Stimulated activated CD4-positive, alpha-beta T cell treated with anti-CD3 and anti-CD28 coated beads, TNF-alpha, amount 100 ng/mL, for 24 hours (primary cell): ENCODE data around the gene PRDM15.

ENCODE experiments used
- DNase-seq, 3 experiments: peaks; one replicate each; pipeline ENCODE4 v3.0.0-alpha.2; 2020; ENCODE audit warnings: low read depth in 3 of 3

The PRDM15 gene

DNA sequence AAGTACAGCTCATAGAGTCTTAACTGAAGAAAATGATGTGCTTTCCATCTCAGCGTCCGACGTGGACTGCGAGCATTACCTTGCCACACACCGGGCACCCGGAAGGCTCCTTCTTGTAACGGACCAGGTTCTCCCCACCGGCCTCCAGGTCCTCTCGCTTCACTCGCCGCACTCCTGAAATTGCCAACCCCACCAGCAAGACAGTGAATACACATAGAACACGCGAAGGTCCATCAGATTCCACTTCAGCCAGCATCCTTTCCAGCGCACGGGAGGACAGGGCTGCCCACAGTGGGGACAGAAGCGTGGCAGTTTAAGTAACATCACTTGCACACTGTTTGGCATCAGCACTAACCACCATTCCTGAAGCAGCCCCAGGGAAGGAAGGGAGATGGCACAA lies 53.3 kb downstream of the PRDM15 start:
- no peak for DNase-seq

DNA sequence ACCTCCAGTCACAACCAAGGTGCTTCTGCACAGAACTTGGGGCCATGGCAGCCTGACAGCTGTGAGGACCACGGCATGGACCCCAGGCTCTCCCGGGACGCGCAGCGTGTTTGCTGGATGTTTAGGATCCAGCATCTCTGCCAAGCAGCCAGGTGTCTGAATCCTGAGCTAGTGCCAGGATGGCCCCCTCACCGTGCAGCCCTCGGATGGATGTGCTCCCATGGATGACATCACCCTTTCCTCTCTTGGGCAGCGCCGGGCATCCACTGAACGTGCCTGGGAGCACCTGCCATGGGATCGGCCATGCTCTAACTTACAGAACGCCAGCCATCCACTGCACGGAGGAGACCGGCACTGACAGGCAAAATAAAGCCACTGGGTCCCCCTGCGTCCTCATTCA lies 53.9 kb downstream of the PRDM15 start:
- DNase-seq = no peak

GRCh38 chr21:41824466-41825207 lies 54.5 kb downstream of the PRDM15 start:
- DNase-seq = no peak

DNA sequence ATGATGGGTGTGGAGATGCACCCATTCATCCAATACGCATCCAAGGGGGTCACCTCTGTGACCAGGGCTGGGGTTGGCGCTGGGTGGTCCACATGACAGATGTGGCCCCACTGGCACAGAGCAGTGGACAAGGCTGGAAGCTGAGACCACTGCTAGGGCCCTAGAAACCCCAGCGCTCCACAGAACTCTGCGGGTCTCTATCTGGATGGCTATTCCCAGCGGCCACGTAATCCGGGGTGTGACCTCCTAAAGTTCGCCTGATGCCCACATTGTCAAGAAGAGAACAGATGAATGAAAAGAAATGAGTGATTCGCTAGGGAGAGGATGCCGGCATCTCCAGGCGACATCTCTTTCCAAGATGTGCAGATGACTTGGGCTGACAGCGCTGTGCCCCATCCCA lies 55.2 kb downstream of the PRDM15 start:
- no peak for DNase-seq

DNA sequence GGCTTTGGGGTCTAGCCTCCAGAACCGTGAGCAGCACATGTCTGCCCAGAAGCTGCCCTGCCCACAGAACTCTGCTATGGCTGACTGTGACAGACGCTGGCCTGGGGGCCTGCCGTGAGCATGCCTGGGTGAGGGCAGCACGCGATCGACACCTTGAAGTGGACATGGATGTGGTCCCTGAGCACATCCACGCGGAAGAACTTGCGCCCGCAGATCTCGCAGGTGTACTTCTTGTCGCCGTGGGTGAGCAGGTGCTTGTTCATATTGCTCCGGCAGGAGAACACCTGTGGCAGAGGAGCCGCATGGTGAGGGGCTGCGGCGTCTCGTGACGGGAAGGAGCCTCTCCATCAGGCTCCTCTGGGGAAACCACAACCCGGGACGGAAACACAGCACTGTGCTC lies 56.0 kb downstream of the PRDM15 start:
- no peak for DNase-seq

DNA sequence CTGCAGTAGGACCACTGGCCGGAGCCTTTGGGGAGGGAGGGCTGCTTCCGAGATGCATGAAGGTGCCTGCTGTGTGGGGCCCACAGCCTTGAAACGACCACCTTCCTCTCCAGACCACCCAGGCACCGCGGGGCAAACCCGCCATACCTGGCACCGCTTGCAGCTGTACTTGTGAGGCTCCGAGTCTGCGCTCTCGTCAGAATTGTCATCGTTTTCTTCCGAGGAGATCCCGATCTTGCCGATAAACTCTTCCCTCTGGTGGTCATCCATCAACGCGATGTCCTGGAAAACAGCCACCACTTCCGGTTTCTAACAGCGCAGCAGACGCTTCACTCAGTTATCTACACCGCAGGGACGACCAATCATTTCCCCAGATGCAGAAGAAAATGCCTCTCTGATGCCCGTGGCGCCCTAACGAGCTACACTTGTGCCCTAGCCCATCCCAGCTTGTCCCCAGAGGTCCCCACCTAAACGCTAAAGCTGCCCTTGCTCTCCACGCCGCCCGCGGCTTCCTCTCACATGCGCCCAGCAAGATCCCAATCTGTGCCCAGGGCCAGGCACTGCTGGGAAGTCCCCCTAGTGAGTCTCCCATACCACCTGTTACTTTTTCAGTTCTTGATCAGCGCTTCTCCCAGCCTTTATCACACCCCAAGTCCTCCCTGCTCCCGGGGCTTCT lies 57.2 kb downstream of the PRDM15 start:
- DNase-seq = no peak

- no peak for DNase-seq
Observed at GRCh38 chr21:41821081-41821755, 57.9 kb downstream of the PRDM15 start.

DNA sequence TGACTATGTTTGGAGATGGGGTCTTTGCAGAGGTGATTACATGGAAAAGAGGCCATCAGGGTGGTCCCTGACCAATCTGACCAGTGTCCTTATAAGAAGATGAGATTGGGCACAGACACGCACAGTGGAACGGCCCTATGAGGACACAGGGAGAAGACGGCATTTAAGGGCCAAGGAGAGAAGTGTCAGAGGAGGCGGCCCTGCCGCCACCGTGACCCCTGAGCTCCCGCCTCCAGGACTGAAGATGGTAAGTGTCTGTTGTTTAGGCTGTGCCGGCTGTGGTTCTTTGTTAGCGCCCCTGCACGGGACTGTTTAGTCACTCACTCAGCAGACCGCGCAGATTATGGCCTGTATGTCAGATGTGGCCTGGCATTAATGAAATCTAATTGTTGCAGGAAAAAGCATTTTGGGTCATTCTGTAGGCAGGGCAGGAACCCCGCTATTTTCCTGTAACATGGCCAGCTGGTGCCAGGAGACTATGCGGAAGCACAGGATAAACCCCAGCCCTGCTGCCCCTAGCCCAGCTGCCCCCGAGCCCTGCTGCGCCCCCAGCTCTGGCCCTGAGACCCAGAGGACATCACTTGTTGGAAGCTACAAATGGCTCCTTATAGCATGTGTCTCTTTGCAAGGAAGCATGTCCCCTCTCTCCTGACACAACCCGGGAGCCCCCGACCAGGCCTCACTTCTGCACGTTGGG lies 58.6 kb downstream of the PRDM15 start:
- DNase-seq = no peak

DNA sequence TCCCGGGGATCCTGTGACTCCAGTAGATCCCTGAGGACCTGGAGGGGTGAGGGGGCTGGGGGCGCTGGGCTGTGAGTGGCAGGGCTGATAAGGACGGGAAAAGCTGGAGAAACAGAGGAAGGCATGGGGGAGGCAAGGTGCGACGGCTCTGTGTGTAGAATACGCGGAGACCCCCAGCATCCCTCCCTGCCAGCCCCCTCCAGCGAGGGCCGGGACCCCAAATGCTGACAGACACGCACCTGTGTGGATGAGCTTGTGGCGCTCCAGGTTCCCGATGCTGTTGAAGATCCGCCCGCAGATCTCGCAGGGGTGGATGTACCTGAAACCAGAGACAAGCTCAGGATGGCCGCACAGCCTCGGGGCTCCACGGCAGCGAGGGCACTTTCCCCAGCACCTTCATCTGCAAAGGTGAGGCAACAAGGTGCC lies 59.3 kb downstream of the PRDM15 start:
- no peak for DNase-seq

GRCh38 chr21:41819236-41819855 lies 59.8 kb downstream of the PRDM15 start:
- no peak for DNase-seq

DNA sequence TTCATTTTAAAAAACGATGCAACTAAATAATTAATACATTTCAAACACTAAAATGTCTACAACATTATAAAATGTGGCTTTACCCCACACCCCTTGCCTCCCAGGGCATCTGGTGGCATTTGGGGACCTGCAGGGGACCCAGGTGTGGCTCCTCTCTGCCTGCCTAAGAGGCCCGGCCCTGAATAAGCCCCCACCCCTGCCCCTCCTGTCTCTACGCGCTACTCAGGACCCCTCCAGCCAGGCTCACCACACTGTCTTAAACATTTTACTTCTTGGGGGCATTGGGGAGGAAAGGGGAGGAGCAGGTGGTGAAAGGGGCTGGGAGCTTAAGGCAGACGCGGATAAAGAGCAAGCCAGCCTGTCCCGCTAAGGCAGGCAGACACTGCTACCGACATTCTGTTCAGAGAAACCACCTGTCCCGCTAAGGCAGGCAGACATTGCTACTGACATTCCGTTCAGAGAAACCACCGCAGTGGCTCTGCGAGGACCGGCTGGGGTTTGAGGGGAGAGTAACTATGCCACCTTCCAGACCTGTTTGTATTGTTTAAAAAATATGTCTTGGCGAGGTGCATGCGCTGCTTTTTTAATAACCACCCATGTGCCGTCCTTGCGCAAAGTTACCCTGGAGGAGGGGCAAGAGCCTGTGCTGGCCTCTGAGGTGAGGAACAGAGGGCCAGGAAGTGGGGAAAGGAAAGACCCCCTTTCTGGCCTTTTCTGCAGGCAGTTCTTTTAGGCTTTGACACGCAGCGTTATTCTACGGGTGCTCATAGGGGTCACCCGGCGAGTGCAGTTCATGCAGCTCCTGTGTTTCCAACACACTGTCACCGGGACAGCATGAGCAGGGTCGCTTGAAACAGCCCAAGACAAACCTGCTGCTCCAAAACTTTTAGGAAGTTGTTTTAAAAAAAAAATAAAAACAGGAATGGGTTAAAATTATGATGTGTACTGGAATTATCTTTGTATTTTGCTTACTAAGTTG lies 61.0 kb downstream of the PRDM15 start:
- no peak for DNase-seq

GRCh38 chr21:41817228-41817627 lies 61.9 kb downstream of the PRDM15 start:
- DNase-seq = peak in 2 of 3 experiments; percentile 2 to 25

DNA sequence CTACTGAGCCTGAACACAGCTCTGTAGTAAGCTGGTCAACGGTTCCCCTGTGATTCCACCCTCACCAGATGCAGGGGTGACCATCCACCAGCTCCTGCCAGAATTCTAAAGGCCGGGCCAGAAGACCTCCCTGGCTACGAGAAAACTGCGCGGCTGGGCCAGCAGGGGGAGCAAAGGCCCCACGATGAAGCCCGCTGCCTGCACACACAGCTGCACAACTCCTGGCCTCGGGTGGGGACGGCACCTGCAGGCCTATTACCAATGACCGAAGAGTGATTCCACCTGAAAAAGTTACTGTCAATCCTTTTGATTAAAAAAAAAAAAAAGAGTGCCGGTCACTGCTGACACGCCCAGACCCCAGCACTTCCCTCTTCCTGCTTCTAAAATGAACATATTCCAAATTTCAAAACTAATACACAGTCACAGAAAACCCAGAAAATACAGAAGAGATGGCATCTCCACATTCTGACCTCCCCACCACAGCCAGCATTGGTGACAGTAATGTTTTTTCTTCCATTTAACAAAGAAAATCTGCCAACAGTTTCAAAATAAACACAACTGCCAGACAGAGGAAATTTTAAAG lies 62.5 kb downstream of the PRDM15 start:
- peak; percentile 29 to 51 (median 43) for DNase-seq

- no peak for DNase-seq
Observed at GRCh38 chr21:41815652-41816582, 63.2 kb downstream of the PRDM15 start.

DNA sequence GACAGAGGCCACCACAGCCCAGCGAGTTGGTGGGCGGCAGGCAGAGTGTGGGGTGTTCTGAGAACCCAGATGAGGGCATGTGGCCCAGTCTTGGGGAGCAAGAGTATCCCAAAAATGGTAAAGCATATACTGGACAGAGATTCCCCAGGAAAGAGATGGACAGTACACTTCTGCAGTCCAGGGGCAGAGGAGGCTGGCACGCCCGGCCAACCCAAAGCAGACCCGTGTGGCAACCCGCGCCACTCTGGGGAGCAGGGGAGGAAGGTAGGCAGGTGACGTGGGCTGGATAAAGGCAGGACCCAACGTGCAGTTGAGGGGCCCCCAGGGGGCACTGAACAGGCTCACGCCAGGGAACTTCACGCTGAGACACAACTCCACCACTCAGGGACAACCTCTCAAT lies 65.9 kb downstream of the PRDM15 start:
- DNase-seq = no peak

- no peak for DNase-seq
Observed at GRCh38 chr21:41812679-41813078, 66.5 kb downstream of the PRDM15 start.

- DNase-seq = no peak
Observed at GRCh38 chr21:41810597-41810932, 68.6 kb downstream of the PRDM15 start.

DNA sequence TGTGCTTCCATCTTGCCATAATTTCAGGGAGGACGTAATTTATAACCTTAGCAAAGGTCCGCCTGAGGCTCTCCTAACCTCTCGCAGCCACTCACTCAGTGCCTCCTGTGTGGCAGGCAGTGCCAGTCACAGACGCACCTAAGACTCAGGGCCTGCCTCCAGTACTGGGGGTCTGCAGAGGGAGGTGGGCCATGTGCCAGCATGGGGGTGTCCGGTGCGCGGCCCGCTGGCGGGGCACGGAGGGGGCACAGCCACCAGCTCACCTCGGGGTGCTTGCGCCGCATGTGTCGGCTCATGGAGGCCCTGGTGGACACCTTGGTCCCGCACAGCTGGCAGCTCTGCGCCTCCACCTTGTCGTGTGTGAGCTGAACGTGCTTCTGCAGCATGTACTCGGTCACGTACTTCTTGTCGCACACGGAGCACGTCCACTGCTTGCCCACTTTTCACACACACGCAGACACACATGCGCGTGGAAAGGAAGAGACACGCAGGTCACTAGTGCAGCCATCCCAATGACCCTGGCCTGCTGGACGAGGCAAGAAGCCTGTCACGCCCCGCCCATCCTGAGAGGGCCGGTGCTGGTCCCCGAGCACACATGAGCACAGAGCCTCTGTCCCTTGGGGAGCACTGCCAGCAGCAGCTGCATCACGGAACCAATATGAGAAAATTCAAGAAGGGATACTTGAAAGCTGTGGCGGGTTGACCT lies 69.1 kb downstream of the PRDM15 start:
- no peak for DNase-seq

DNA sequence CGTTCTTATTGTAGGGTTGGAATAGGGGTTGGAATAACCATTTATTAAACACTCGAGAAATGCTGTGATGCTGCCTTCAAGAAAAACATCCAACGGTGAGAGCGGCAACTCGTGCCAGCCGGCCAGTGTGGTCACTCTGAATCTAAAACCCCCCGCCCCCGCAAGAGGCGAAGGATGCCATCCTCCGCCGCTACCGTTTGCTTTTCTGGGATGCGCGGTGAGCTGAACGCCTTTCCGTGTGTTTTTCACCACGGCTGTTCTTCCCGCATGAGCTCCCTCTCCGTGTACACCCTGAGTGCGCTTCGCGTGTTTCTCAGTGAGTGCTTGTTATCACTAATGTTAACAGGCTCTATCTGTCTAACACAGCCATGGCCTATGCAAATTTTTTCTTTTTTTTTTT lies 70.3 kb downstream of the PRDM15 start:
- DNase-seq = no peak
